Measurements from ENCODE around the gene FGB. TPM values are rescaled to one million over a fixed set of nuclear protein-coding genes. Genes with fewer than 3 reads are reported as not detected.

Gene FGB
- total and polyA plus RNA-seq, 2 experiments from 2014 or later: not detected

GRCh38 chr4:154549894-154550790 is 12.7 kb upstream of the FGB start, which contains the start of gene PLRG1:
Gene PLRG1 (minus strand): TSS chr4:154550400. CDS start chr4:154550308, 92 bp downstream.
- ATAC-seq (peak; percentile 97), DNase-seq (ENCODE audit: low spot score) (peak; percentile 99)
- H3K36me3 Mint-ChIP-seq (ENCODE audit: low read depth): peaks cover 19% of the 10 kb centered on the region
- no peaks in the 10 kb centered on the region for H3K9me3 Mint-ChIP-seq
- Histone ChIP-seq H3K4me2 (peak within 1 kb of the TSS; percentile 96), H3F3A (replicated peaks; ENCODE audit: low read depth) (no peaks in the 10 kb centered on the region), H3K27me3 (ENCODE audit: insufficient read depth) (no peaks in the 10 kb centered on the region), H3K4me3 (peak within 1 kb of the TSS; percentile 77), H3K79me2 (replicated peaks; ENCODE audit: insufficient read depth) (peaks cover 32% of the 10 kb centered on the region), H4K20me1 (replicated peaks; ENCODE audit: insufficient read depth) (peaks cover 6% of the 10 kb centered on the region; the same call in 1 of the 2 replicates), H3K4me1 (ENCODE audit: insufficient read depth) (peaks cover 8% of the 10 kb centered on the region; the same call in 1 of the 2 replicates), H3K27ac (ENCODE audit: low read depth) (peak within 1 kb of the TSS; percentile 83; the same call in 1 of the 2 replicates), H3K36me3 (ENCODE audit: insufficient read depth) (peaks cover 23% of the 10 kb centered on the region), H2AFZ (peak within 1 kb of the TSS; percentile 74; the same call in 1 of the 2 replicates), H3K9me2 (ENCODE audit: insufficient read depth) (no peaks in the 10 kb centered on the region)
- H3K27ac Mint-ChIP-seq: peak within 1 kb of the TSS; percentile 98
- H3K4me1 Mint-ChIP-seq: peaks cover 8% of the 10 kb centered on the region
- H3K27me3 Mint-ChIP-seq (ENCODE audit: insufficient read depth, low read depth, poor library complexity): no peaks in the 10 kb centered on the region
- TF ChIP-seq POLR2AphosphoS5 (IDR thresholded peaks at IDR 0.05; ENCODE audit: low read depth) (peak; percentile 94), STAT1 (IDR thresholded peaks at IDR 0.05; ENCODE audit: unreplicated experiment) (no peak), REST (IDR thresholded peaks at IDR 0.05; ENCODE audit: unreplicated experiment) (no peak), CTCF (conservative IDR thresholded peaks at IDR 0.05; ENCODE audit: low read depth in 2 of 2) (no peak), ZNF114 (CRISPR knock-in tag; IDR thresholded peaks at IDR 0.05) (no peak), EZH2phosphoT487 (IDR thresholded peaks at IDR 0.05; ENCODE audit: unreplicated experiment) (no peak), EZH2 (IDR thresholded peaks at IDR 0.05; ENCODE audit: low read depth, unreplicated experiment) (no peak), CREB1 (CRISPR knock-in tag; IDR thresholded peaks at IDR 0.05; ENCODE audit: low read depth) (peak; percentile 75)
- TF ChIP-seq, protein P1, sequence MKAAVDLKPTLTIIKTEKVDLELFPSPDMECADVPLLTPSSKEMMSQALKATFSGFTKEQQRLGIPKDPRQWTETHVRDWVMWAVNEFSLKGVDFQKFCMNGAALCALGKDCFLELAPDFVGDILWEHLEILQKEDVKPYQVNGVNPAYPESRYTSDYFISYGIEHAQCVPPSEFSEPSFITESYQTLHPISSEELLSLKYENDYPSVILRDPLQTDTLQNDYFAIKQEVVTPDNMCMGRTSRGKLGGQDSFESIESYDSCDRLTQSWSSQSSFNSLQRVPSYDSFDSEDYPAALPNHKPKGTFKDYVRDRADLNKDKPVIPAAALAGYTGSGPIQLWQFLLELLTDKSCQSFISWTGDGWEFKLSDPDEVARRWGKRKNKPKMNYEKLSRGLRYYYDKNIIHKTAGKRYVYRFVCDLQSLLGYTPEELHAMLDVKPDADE (IDR thresholded peaks at IDR 0.05): peak; percentile 67; the same call in 1 of the 2 replicates
- peak within 1 kb of the TSS; percentile 99 for H3K4me3 Mint-ChIP-seq

Measured in GM23338 (cell line).